GM11168 (cell line): ENCODE results near the gene FRMD5.
"Not testable (repeated sequence)": the region's sequence is repeated elsewhere in the genome, so short reads cannot be mapped to it uniquely, and the experiment has no call there.

Experiments used
- in situ Hi-C: fragments of 300-500 bp; cut with MboI; formaldehyde crosslinking; loops from one replicate; pipeline ENCODE4 v1.12.0; 2022; ENCODE audit warnings: low sequenced_read_pairs; ENCODE audit not compliant: unreplicated experiment

Gene FRMD5

DNA sequence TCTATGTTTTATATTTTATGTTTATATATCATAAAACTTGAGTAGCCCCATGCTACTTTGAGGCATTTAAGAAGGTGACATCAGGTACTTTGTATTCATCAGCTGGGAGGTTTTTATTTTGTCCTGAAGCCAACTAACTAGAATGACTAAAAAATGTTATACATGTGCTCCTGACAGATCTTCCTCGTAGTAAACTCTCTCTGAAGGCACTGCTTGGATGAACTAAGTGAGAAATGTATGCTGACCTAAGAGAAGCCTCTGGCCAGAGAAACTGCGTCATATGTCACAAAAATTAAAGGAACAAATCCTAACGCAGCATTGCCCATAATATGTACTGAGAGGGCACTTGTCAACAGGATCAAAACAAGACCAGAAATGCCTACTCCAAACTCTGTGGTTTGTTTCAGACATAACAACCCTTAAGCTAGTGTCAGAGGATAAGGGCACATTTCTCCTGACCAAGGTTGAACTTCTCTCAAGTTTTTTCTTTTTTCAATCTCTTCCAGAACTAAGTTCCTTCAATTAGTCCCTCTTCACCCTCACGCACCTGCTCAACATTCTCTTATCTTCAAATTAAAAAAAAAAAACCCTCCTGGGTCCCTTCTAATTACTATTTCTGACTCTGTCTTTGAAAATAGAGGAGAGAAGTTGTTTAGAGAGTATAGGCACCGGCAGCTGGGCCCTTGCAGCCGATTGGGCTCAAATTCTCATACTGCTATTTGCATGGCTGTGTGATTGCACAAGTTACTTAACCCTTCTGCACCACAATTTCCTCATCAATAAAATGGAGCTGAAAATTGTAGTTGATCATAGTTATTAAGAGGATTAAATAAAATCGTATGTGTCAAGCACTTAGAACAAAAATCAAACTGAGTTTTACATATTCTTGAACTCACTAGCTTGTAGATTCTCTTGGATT is 159.0 kb downstream of the FRMD5 start:
- in situ Hi-C loops = no loop called here

DNA sequence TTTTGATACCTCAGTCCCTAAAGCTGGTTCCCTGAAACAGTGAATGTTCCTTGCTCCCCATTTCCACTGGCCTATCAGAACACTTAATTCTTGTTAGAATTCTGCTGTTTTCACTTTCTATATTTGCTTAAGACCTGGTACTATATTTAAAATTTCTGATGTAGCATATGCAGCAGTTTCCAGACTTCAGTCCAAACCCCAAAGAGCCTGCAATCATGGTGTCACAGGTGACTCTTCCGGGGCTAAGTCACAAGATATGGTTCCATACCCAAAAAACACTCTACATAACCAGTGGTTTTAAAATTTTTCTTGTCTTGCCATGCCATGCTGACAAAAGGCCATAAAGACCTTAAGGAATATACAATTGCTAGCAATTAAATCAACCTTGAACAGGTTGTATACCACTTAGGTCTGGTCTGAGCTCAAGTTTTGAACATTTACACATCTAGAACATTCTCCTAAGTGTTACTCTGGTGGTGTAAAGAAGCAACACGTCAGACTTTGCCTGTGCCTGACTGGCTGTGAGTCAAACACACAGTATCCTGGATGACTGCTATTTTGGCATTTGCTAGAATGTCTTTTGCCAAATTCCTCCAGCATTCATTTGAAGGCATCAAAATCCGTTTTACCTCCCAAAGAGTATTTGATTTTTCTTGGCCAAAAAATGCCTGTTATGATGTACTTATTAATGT is 160.0 kb downstream of the FRMD5 start:
- in situ Hi-C loops = no loop called here

- in situ Hi-C loops = no loop called here
Measured at GRCh38 chr15:44034334-44034733, 160.7 kb downstream of the FRMD5 start.

- in situ Hi-C loops = no loop called here
Measured at GRCh38 chr15:44033894-44034293, 161.2 kb downstream of the FRMD5 start.

DNA sequence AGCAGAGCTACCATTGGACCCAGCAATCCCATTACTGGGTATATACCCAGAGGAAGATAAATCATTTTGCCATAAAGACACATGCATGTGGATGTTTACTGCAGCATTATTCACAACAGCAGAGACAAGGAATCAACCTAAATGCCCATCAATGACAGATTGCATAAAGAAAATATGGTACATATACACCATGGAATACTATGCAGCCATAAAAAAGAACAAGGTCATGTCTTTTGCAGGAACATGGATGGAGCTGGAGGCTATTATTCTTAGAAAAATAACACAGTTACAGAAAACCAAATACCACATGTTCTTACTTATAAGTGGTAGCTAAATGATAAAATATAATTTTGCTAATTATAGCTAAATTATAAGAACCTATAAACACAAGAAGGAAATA is 162.3 kb downstream of the FRMD5 start:
- in situ Hi-C loops = not testable (repeated sequence)

DNA sequence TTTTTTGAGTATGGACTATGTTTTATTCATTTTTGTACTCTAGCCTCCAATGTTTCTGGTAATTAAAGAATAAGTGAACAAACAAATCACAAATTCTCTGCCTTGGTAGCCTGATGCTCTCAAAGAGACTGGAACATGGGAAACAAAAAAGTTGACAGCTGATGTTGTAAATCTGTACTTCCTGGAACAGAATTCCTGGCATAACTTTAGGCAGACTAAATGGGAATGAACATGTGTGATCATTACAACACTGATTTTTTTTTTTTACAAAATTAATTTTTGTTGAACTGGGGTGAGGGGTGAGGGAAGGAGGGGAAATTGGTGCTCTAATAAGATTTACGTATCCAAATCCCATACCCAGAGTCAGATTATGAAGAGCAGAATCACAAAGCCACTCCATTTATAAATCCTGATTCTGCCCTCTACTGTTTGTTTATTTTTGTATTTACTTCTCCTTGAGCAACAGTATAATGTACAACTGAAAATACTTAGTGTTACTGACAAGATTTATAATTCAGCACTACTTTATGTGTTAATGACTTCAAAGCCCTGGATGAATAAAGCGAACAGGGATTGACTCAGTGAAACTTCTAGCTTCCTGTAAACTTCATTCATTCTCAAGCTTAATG is 165.0 kb downstream of the FRMD5 start:
- in situ Hi-C loops = no loop called here

DNA sequence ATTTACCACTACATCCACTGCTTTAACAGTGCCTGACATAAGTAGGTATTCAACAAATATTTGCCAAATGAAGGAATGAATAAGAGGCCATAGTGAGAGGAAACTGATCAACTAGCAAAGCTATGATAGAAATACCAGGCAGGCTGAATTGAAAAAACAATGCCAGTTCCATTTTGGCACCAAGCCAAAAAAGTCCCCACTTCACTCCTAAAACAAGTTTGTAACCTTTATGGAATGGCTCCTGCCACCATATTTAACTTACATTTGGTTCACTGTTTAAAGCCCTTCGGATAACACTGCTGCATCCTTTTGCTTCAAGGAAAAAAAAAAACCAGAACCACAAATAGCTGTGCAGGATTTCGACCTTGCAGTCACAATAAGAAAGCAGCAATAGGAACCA is 166.1 kb downstream of the FRMD5 start:
- in situ Hi-C loops = no loop called here

GRCh38 chr15:44028349-44028748 is 166.7 kb downstream of the FRMD5 start:
- in situ Hi-C loops = no loop called here

GRCh38 chr15:44024155-44024554 is 170.9 kb downstream of the FRMD5 start:
- in situ Hi-C loops = no loop called here

GRCh38 chr15:44023176-44023575 is 171.9 kb downstream of the FRMD5 start:
- in situ Hi-C loops = no loop called here

- in situ Hi-C loops = no loop called here
Measured at GRCh38 chr15:44018151-44018550, 176.9 kb downstream of the FRMD5 start.

DNA sequence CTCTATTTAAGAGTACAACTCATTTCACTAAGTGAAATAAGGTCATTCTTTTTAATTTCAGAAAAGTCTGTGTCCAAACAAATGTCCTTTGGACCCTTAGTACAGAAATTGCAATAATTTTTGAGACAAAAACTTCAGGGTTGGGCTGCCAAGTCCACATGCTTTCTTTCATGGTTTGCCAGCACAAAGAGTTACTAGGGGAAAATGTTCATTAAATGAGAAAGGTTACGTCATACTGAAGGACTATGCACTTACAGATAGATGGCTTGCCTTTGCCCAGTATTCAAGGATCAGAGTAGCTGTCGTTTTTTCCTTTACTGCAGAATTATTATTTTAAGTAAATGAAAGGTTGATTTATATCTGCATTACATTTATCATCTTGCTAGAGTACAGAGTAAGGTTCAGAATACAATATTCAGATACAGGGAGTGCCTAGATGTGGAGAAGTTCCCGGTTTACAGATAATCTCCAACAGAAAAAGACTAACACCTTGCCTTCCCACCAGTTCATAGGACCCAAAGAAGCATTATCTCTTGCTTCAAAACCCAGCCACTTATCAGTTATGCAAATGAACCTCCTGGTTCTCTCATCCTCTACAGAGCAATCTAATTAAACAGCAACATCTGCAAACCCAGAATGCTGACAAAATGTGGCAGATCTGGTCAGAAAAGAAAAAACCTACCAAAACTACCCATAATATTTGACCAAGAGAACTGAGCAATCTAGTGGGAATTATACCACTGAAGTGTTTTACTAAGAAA is 179.3 kb downstream of the FRMD5 start:
- in situ Hi-C loops = no loop called here

DNA sequence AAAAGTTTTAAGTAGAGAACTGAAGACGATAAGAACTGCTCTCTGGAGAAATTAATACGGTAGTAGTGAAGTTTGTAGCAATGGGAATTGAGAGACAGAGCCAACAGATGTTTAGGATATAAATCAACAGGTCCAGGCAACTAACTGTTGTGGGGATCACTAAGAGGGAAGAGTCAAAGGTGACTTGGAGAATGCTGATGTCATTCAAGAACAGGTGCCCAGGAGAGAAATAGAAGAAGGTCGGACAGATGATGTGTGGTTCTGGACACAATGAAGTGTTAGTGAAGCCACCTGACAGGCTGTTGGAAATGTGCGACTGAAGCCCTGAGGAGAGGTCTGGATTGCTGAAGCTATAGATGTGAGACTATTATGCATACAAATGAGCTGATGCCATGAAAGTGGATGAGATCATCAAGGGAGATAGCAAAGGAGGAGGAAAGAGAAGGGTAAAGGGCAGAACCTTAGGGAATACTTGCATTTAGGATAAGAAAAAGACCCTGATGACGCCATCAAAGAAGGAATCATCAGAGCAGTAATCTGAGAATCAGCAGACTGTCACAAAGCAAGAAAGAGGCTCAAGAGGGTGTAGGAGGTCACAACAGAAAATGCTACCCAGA is 183.7 kb downstream of the FRMD5 start:
- in situ Hi-C loops = no loop called here

DNA sequence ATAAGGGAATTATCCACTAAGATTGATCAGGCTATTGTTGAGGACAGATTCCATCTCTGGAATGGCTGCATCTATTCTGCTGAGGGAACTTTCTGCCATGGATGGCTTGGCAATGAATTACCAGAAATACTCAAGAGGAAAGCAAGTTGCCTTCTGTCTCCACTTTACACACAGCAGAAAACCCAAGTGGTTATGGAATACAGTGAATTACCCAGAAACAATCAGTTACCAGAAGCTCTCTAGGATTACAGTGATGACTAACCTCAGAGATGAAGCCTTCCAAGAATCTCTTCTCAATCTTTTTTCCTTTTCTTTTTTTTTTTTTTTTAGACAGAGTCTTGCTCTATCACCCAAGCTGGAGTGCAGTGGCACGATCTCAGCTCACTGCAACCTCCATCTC is 185.0 kb downstream of the FRMD5 start:
- in situ Hi-C loops = no loop called here

DNA sequence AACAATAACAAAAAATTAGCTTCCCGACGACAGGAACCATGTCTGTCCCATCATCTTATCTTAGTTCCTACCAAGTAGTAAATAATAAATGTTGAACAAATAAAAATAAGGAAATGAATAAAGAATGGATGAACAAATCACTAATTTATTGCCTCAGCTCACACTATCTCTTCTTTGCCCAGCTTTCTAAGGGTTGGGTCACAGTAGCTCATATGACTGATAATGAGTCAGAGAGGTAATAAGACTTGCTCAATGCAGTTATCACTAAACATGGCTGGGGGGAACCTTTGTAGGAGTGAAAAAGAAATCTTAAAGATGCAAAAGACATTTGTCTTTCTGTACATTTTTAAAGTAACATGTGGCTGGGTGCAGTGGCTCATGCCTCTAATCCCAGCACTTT is 186.0 kb downstream of the FRMD5 start:
- in situ Hi-C loops = no loop called here

DNA sequence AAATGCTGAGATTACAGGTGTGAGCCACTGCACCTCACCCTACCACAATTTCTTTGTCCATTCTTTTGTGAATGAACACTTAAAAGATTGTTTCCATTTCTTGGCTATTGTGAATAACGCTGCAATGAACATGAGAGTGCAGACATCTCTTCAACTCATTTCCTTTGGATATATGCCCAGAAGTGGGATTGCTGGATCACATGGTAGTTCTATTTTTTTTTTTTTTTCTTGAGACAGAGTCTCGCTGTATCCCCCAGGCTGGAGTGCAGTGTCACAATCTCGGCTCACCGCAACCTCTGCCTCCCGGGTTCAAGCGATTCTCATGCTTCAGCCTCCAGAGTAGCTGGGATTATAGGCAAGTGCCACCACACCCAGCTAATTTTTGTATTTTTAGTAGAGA is 194.8 kb downstream of the FRMD5 start:
- in situ Hi-C loops = not testable (repeated sequence)

- in situ Hi-C loops = no loop called here
Measured at GRCh38 chr15:43998607-43999006, 196.5 kb downstream of the FRMD5 start.

GRCh38 chr15:43991206-43991605 is 203.9 kb downstream of the FRMD5 start:
- in situ Hi-C loops = no loop called here

DNA sequence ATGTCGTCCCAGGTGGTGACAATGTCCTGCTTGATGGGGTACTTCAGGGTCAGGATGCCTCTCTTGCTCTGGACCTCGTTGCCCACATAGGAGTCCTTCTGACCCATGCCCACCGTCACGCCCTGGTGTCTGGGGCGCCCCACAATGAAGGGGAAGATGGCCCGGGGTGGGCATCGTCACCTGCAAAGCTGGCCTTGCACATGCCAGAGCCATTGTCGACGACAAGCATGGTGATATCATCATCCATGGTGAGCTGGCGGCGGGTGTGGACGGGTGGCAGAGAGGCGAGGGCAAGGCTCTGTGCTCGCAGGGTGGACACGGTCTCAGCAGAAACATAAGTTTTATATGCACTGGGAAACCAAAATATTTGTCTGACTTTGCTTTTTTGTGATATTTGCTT is 205.1 kb downstream of the FRMD5 start:
- in situ Hi-C loops = no loop called here

DNA sequence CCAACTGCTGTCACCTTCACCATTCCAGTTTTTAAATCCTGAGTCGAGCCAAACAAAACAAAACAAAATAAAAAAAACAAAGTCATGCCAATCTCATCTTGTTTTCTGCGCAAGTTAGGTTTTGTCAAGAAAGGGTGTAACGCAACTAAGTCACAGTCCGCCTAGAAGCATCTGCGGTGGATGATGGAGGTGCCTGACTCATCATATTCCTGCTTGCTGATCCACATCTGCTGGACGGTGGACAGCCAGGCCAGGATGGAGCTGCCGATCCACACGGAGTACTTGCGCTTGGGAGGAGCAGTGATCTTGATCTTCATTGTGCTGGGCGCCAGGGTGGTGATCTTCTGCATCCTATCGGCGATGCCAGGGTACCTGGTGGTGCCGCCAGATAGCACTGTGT is 206.2 kb downstream of the FRMD5 start:
- in situ Hi-C loops = no loop called here
